Heart right ventricle (tissue), 16 donors: ENCODE results near the gene ALDH9A1. TPM values are rescaled to one million over a fixed set of nuclear protein-coding genes. Genes with fewer than 3 reads are reported as not detected.
A peak's percentile ranks its signal among the peaks of the same experiment; 100 is the strongest.

Source experiments
- ATAC-seq, 8 donors: fragments of 200-7000 bp; cut with Tn5 transposase; one replicate each; pipeline ENCODE4 v1.9.1; 2020; ENCODE audit warnings: mild to moderate bottlenecking in 8 of 8, moderate library complexity in 8 of 8, moderate number of reproducible peaks in 1 of 8
- DNase-seq, 2 donors: peaks; one replicate each; pipeline ENCODE4 v3.0.0-alpha.2; 2020
- H3K27ac ChIP-seq, 10 donors: fragments of 200-600 bp; sonication (generic) in 2 of 10; one replicate each; pipeline versions ENCODE4 v1.5.0 to v1.8.0; 2020 to 2022; ENCODE audit warnings: mild to moderate bottlenecking in 3 of 10
- H3K27me3 ChIP-seq, 7 donors: fragments of 200-600 bp; one replicate each; pipeline ENCODE4 v1.8.0; 2021 to 2022; ENCODE audit warnings: mild to moderate bottlenecking in 2 of 7
- H3K36me3 ChIP-seq, 9 donors: fragments of 200-600 bp; sonication (generic) in 1 of 9; one replicate each; pipeline versions ENCODE4 v1.5.0 to v1.8.0; 2020 to 2022; ENCODE audit warnings: mild to moderate bottlenecking in 2 of 9
- H3K4me1 ChIP-seq, 9 donors: fragments of 200-600 bp; sonication (generic) in 1 of 9; one replicate each; pipeline versions ENCODE4 v1.5.0 to v1.8.0; 2020 to 2022; ENCODE audit warnings: mild to moderate bottlenecking in 4 of 9
- H3K4me3 ChIP-seq, 10 donors: fragments of 200-600 bp; sonication (generic) in 2 of 10; one replicate each; pipeline versions ENCODE4 v1.5.0 to v1.8.0; 2020 to 2022; ENCODE audit warnings: mild to moderate bottlenecking in 7 of 10, moderate library complexity in 2 of 10
- H3K9me3 ChIP-seq, 11 donors: fragments of 200-600 bp in 10 of 11; sonication (generic) in 2 of 11; one replicate each; pipeline versions ENCODE4 v1.5.0 to v1.8.0; 2013 to 2022; ENCODE audit warnings: mild to moderate bottlenecking in 2 of 11, control low read depth in 1 of 11, moderate library complexity in 1 of 11
- WGBS, 2 donors: extraction: QIAGEN DNeasy Blood & Tissue Kit; methylation state at CpG; one replicate each; pipeline ENCODE4 v1.1.7; 2013; ENCODE audit warnings: inconsistent platforms in 1 of 2; 5-methylcytosine and 5-hydroxymethylcytosine counted together
- intact Hi-C, 10 donors: fragments of 100-400 bp; cut with DNase I; formaldehyde crosslinking; loops; one replicate each; pipeline versions ENCODE4 v1.11.1 to v1.14.2; 2022
- polyA plus RNA-seq, 2 donors: library from polyadenylated mRNA; stranded (reverse); fragments of 200-250 nt; gene quantifications; one replicate each; pipeline ENCODE4 v1.2.3, GENCODE V29; 2013
- total RNA-seq, 10 donors: library from RNA; stranded (reverse); fragmentation: NEBNext Ultra II Directional in 3 of 10; extraction: Animal tissue kit (Norgen Biotek cat#: 25700) in 3 of 10; gene quantifications; one replicate each; pipeline versions ENCODE4 v1.2.1 to v1.2.4, GENCODE V29; 2021 to 2023
- TF ChIP-seq, protein P1 (sequence below), 9 donors: fragments of 200-600 bp; sonication (generic) in 2 of 9; IDR thresholded peaks; one replicate each; pipeline versions ENCODE4 v1.5.0 to v1.8.0; 2021 to 2022; ENCODE audit warnings: antibody characterized with exemption in 9 of 9, mild to moderate bottlenecking in 5 of 9, moderate library complexity in 1 of 9
- donor health status: Arrhythmogenic right ventricular cardiomyopathy.
- donor health status: ischemic (EF 13 %, LVEDD 7.1; RV severe dilation, severe dysfunction).
- donor health status: healthy with polysubstance abuse.
- donor health status: DM: no; HTN: yes; CAD: no.
- donor health status: DM: no; HTN: no; CAD: no.
- donor health status: ischemic (EF 25% LVEDD 6.9; RV normal size, moderate dysfunction).
- donor health status: ischemic (EF 25% LVEDD 5.7; RV mildly dilated, moderate dysfunction).
- donor health status: healthy.
- donor health status: DM: yes; HTN: yes; CAD: no.
- donor health status: Ischemic cardiomyopathy.
- donor health status: ischemic (EF 35%, LVEDD 5.7; RV mildly dilated, moderate dysfunction).
- donor health status: nonischemic (EF 11% LVEDD 7.7; RV severe dilation, severe dysfunction).
- donor health status: DM: yes; HTN: yes; CAD: no.
- donor health status: PGD.
- donor health status: ischemic (EF 29% LVEDD 5.4; RV normal size, mild dysfunction).
- donor health status: nonischemic (EF 23%, LVEDD 6.1; RV moderate dilation, normal function).

Gene ALDH9A1
- total and polyA plus RNA-seq, 12 donors, result 13.8 to 75.3 (median 63.6) TPM

- no peak for ATAC-seq
These were observed 47.3 kb downstream of the ALDH9A1 start for GRCh38 chr1:165650981-165651625.

GRCh38 chr1:165648919-165649572 is 49.3 kb downstream of the ALDH9A1 start:
- DNase-seq (no peak), ATAC-seq (peak in 6 of 8 donors; percentile 16 to 62 (median 40))
- Histone ChIP-seq H3K4me3 (no peak overlapping the region), H3K36me3 (peaks cover 0 to 71% (median 32%) of the 10 kb centered on the region in 9 donors), H3K9me3 (no peaks in the 10 kb centered on the region), H3K27me3 (no peaks in the 10 kb centered on the region), H3K4me1 (peaks cover 0 to 86% (median 55%) of the 10 kb centered on the region in 9 donors), H3K27ac (peak overlapping the region in 1 of 10 donors; percentile 56)
- TF ChIP-seq, protein P1, sequence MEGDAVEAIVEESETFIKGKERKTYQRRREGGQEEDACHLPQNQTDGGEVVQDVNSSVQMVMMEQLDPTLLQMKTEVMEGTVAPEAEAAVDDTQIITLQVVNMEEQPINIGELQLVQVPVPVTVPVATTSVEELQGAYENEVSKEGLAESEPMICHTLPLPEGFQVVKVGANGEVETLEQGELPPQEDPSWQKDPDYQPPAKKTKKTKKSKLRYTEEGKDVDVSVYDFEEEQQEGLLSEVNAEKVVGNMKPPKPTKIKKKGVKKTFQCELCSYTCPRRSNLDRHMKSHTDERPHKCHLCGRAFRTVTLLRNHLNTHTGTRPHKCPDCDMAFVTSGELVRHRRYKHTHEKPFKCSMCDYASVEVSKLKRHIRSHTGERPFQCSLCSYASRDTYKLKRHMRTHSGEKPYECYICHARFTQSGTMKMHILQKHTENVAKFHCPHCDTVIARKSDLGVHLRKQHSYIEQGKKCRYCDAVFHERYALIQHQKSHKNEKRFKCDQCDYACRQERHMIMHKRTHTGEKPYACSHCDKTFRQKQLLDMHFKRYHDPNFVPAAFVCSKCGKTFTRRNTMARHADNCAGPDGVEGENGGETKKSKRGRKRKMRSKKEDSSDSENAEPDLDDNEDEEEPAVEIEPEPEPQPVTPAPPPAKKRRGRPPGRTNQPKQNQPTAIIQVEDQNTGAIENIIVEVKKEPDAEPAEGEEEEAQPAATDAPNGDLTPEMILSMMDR (IDR thresholded peaks at IDR 0.05), result no peak
- WGBS, 2 donors, result 65 to 74% methylated on average over 7 of the region's 7 CpGs
- intact Hi-C loops, result no loop called here

More at GRCh38 chr1:165650981-165651625, 47.3 kb downstream of the ALDH9A1 start:
- Histone ChIP-seq H3K27ac (peak overlapping the region in 2 of 10 donors; percentile 8 to 9), H3K36me3 (peaks cover 0 to 83% (median 52%) of the 10 kb centered on the region in 9 donors), H3K27me3 (no peaks in the 10 kb centered on the region), H3K4me3 (no peak overlapping the region), H3K9me3 (no peaks in the 10 kb centered on the region), H3K4me1 (peaks cover 0 to 67% (median 42%) of the 10 kb centered on the region in 9 donors)
- DNase-seq, result no peak
- WGBS, 2 donors, result 90 to 96% methylated on average over 9 of the region's 9 CpGs
- intact Hi-C loops, result no loop called here
- TF ChIP-seq, protein P1 (IDR thresholded peaks at IDR 0.05), result no peak

DNA sequence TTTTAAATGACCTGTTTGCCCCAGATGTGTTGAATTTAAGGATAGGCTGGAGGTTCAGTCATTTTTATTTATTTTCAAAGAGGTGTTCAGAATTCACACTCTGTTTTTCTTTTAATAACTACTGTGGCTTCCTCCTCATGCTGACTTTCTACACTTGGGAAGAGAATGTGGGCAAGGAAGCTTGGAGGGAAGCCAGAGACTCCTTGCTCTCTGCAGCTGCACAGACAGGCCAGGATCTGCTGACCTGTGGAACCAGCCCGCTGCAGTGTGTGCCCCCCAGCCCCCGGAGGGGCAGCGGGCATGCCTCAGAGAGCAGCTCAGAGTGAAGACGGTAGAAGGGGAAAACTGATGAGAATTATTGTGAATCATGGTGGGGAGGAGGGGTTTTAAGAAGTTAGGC is 50.4 kb downstream of the ALDH9A1 start:
- H3K27ac ChIP-seq, result peak overlapping the region in 2 of 10 donors; percentile 11 to 56
- 52 to 70% methylated on average over 4 of the region's 4 CpGs for WGBS, 2 donors
- peaks cover 0 to 60% (median 24%) of the 10 kb centered on the region in 9 donors for H3K36me3 ChIP-seq
- DNase-seq, result peak in 1 of 2 donors; percentile 30
- TF ChIP-seq, protein P1 (IDR thresholded peaks at IDR 0.05), result no peak
- H3K4me1 ChIP-seq, result peaks cover 0 to 95% (median 59%) of the 10 kb centered on the region in 9 donors
- H3K4me3 ChIP-seq, result no peak overlapping the region
- intact Hi-C loops, result no loop called here
- ATAC-seq, result peak in 5 of 8 donors; percentile 32 to 66 (median 59)
- H3K27me3 ChIP-seq, result no peaks in the 10 kb centered on the region
- H3K9me3 ChIP-seq, result no peaks in the 10 kb centered on the region

DNA sequence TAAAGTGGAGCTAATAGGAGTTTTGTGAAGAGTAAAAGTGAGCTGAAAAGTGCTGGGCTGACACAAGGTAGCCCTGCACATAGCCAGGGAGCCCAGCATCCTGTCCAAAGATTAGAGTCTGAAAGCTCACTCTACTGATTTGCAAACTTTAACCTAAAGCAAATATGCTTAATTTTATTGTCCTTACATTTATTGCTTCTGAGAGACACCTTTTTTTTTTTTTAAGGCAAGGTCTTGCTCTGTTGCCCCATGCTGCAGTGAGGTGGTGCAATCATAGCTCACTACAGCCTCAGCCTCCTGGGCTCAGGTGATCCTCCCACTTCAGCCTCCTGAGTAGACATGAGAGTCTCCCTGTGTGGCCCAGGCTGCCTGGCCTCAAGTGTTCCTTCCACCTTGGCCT is 50.8 kb downstream of the ALDH9A1 start:
- H3K27ac ChIP-seq, result peak overlapping the region in 2 of 10 donors; percentile 11 to 56
- intact Hi-C loops, result no loop called here
- H3K36me3 ChIP-seq, result peaks cover 0 to 55% (median 19%) of the 10 kb centered on the region in 9 donors
- TF ChIP-seq, protein P1 (IDR thresholded peaks at IDR 0.05), result no peak
- no peaks in the 10 kb centered on the region for H3K9me3 ChIP-seq
- H3K4me1 ChIP-seq, result peaks cover 0 to 95% (median 63%) of the 10 kb centered on the region in 9 donors
- no peak for DNase-seq
- no peak for ATAC-seq
- H3K27me3 ChIP-seq, result no peaks in the 10 kb centered on the region
- H3K4me3 ChIP-seq, result no peak overlapping the region
